Embryonic facial prominence (tissue), 1 donor: ENCODE results near the gene P2RX6.

Source experiments
- DNase-seq: peaks from one replicate; pipeline ENCODE4 v3.0.0-alpha.2; 2016; ENCODE audit errors: extremely low spot score

Gene P2RX6

GRCh38 chr22:21012446-21013407, 2.2 kb upstream of the P2RX6 start:
- DNase-seq = no peak

GRCh38 chr22:21013657-21014201, 1.2 kb upstream of the P2RX6 start:
- no peak for DNase-seq

- no peak for DNase-seq
These were observed 701 bp upstream of the P2RX6 start for GRCh38 chr22:21014202-21014725.

- no peak for DNase-seq
These were observed 571 bp downstream of the P2RX6 start for GRCh38 chr22:21015466-21016006.

- no peak for DNase-seq
These were observed 1.9 kb downstream of the P2RX6 start for GRCh38 chr22:21016644-21017420.

GRCh38 chr22:21018314-21018713, 3.3 kb downstream of the P2RX6 start:
- DNase-seq = no peak

GRCh38 chr22:21020802-21021429, 6.0 kb downstream of the P2RX6 start:
- DNase-seq = no peak

GRCh38 chr22:21022507-21022906, 7.5 kb downstream of the P2RX6 start:
- DNase-seq = no peak

- DNase-seq = no peak
These were observed 8.1 kb downstream of the P2RX6 start for GRCh38 chr22:21022955-21023614.

- no peak for DNase-seq
These were observed 10.3 kb downstream of the P2RX6 start for GRCh38 chr22:21025266-21025665.

GRCh38 chr22:21025763-21026755, 11.1 kb downstream of the P2RX6 start:
- DNase-seq = no peak

GRCh38 chr22:21026783-21027692, 12.1 kb downstream of the P2RX6 start:
- DNase-seq = no peak

- DNase-seq = no peak
These were observed 13.6 kb downstream of the P2RX6 start for GRCh38 chr22:21028277-21029251.

- no peak for DNase-seq
These were observed 14.6 kb downstream of the P2RX6 start for GRCh38 chr22:21029486-21030025.

GRCh38 chr22:21030032-21030431, 15.1 kb downstream of the P2RX6 start:
- no peak for DNase-seq

GRCh38 chr22:21030621-21031544, 15.9 kb downstream of the P2RX6 start:
- no peak for DNase-seq
